Measurements from ENCODE around the gene FIGN.

The FIGN gene

DNA sequence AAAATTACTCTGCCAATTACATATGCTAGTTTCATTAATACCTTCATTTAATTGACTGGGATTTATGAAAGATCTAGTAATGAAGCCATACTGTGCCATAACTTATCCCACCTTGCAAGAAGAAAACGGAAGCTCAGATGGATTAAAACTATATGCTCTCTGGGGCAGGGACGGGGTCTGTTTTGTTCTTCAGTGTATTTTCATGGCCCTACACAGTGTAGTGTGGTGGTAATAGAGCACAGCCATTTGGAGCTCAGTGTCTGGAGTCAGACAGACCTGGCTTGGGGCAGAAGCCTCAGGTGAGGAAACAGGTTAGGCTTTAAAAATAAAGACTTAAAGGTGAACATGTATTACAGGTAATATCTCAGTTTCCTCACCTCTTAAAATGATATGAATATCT is 62.3 kb downstream of the FIGN start:
- TF ChIP-seq TAF1 (IDR thresholded peaks at IDR 0.05; ENCODE audit: borderline replicate concordance, low read depth, low read length) (no peak), POLR2A (IDR thresholded peaks at IDR 0.05; ENCODE audit: low read depth, low read length) (no peak), POLR2AphosphoS5 (IDR thresholded peaks at IDR 0.05; ENCODE audit: low read depth, low read length) (no peak)
- FAIRE-seq = no peak
- DNase-seq (ENCODE audit: insufficient read length) = no peak

DNA sequence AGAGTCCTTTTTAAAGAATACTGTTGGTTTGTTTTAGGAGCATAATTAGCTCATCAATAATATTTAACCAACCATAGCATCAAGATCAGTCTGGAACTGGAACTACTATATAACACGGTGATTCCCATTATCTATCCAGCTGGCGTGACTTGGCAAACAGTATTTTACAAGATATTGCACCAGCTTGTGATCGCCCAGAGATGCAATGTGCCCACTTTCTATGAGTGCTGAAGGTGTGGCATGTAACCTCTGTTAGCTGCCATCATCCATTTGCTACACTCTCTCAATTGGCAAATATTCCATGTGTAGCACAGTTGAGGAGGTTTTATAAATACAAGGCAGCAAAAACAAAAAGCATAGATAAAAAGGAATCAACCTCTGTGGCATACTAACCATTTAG is 64.9 kb downstream of the FIGN start:
- TF ChIP-seq POLR2A (IDR thresholded peaks at IDR 0.05; ENCODE audit: low read depth, low read length) (no peak), POLR2AphosphoS5 (IDR thresholded peaks at IDR 0.05; ENCODE audit: low read depth, low read length) (no peak), TAF1 (IDR thresholded peaks at IDR 0.05; ENCODE audit: borderline replicate concordance, low read depth, low read length) (no peak)
- FAIRE-seq (no peak), DNase-seq (ENCODE audit: insufficient read length) (no peak)

DNA sequence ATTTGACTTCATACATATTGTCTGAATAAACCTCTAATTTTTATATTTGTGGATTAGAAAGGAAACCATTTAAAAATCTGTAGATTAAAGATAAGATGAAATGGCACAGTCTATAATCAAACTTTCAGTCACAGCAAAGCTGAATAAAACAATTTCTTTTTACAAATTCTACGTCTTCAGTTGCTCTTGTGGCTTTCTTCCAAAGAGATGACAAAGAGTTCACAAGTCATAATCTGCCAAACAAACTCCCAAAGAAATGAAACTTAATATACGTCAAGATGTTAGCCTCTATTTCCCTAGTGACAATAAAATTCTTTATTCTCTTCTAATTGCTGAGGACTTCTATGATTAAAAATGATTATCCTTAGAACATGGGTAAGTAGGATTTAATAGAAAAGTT is 66.3 kb downstream of the FIGN start:
- TF ChIP-seq POLR2AphosphoS5 (IDR thresholded peaks at IDR 0.05; ENCODE audit: low read depth, low read length) = no peak
- TF ChIP-seq POLR2A (IDR thresholded peaks at IDR 0.05; ENCODE audit: low read depth, low read length) = no peak
- no peak for TF ChIP-seq TAF1 (IDR thresholded peaks at IDR 0.05; ENCODE audit: borderline replicate concordance, low read depth, low read length)
- DNase-seq (ENCODE audit: insufficient read length) (no peak), FAIRE-seq (no peak)

DNA sequence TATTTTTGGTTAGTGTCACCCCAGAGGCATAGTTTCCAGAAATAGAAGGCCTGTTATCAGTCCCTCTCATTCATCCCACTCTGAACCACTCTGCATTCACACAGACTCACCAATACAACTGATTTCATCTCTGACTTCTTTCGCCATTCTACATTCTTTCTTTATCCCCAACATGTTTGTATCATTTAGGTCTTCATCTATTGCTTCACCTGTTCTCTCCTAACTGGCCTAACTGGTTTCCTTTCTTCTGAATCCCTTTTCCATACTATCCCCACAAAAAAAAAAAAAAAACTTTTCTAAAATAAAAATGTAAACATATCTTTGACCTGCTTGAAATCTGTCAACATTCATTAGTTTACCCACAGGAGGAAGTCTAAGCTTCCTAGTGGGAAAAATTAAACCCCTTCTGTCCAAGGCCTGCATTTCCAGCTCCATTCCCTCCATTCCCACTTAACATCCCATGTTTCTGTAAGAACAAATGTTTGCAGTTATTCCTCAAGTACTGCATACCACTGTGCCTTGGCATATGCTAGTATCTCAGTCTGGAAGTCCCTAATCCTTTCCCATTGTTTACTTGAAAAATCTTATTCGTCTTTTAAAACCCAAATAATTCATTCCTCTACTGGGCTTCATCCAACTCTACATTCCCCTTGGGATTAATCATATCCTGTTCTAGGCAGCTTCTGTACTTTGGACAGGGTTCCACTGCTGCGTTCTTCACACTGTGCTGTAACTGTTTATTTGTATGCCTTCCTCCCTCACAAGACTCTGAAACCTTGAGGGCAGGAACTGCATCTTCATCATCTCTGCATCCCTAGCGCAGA is 68.5 kb downstream of the FIGN start:
- FAIRE-seq (no peak), DNase-seq (ENCODE audit: insufficient read length) (no peak)
- TF ChIP-seq POLR2A (IDR thresholded peaks at IDR 0.05; ENCODE audit: low read depth, low read length) (no peak), TAF1 (IDR thresholded peaks at IDR 0.05; ENCODE audit: borderline replicate concordance, low read depth, low read length) (no peak), POLR2AphosphoS5 (IDR thresholded peaks at IDR 0.05; ENCODE audit: low read depth, low read length) (no peak)

DNA sequence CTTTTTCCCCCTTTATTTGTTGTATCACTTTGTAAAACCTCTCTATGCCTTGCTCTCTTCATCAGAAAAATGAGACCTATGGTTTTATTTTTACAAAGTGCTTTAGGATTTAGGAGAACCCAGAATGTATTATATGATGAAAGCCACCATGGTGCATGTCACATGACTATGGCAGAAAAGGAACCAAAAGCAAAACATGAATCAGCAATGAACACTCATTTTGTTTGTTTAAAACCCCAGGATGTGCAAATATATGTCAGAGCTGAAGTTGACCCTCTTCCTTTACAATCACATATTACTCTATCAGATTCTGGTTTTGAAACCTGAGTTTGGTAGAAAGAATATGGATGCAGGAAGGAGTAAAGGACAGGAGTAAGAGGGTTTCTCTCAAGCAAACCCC is 70.0 kb downstream of the FIGN start:
- TF ChIP-seq POLR2A (IDR thresholded peaks at IDR 0.05; ENCODE audit: low read depth, low read length) (no peak), POLR2AphosphoS5 (IDR thresholded peaks at IDR 0.05; ENCODE audit: low read depth, low read length) (no peak), TAF1 (IDR thresholded peaks at IDR 0.05; ENCODE audit: borderline replicate concordance, low read depth, low read length) (no peak)
- no peak for FAIRE-seq
- no peak for DNase-seq (ENCODE audit: insufficient read length)

DNA sequence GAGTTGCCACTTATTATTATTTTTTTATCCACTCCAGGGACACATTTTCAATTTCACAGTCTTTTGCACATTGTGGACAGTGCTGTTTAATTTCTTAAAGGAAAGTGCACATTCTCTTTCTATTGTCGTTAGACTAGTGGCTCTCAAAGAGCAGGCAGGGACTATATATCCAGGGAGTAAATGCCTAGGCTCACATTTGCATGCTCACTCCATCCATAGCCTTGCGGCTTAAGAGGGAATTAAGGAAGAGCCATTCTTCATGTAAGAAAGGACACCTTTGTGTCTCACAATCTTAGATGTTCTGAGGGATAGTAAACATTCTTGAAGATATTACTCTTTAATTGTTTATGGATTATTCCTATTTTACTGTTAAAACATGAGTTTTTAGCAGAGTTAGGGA is 70.8 kb downstream of the FIGN start:
- FAIRE-seq (no peak), DNase-seq (ENCODE audit: insufficient read length) (no peak)
- TF ChIP-seq POLR2AphosphoS5 (IDR thresholded peaks at IDR 0.05; ENCODE audit: low read depth, low read length) (no peak), TAF1 (IDR thresholded peaks at IDR 0.05; ENCODE audit: borderline replicate concordance, low read depth, low read length) (no peak), POLR2A (IDR thresholded peaks at IDR 0.05; ENCODE audit: low read depth, low read length) (no peak)

DNA sequence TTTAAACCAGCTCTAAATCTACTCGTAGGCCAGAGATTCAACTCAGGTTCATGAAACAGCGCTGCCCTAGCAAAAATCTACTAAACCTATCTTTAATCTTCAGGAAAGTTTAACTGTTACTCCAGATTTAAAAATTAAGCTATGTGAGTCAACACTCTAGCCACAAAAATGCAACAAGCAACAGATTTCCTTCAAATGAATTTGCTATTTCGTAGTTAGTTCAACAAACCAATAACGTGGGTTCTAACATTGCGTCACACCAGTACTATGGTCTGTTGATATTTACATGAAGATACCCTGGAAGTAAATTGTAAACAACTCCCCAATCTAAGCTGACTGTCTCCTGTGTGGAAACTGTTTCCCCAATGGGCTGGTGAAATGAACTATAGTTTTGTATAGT is 71.2 kb downstream of the FIGN start:
- no peak for TF ChIP-seq TAF1 (IDR thresholded peaks at IDR 0.05; ENCODE audit: borderline replicate concordance, low read depth, low read length)
- no peak for TF ChIP-seq POLR2A (IDR thresholded peaks at IDR 0.05; ENCODE audit: low read depth, low read length)
- no peak for TF ChIP-seq POLR2AphosphoS5 (IDR thresholded peaks at IDR 0.05; ENCODE audit: low read depth, low read length)
- no peak for FAIRE-seq
- no peak for DNase-seq (ENCODE audit: insufficient read length)

DNA sequence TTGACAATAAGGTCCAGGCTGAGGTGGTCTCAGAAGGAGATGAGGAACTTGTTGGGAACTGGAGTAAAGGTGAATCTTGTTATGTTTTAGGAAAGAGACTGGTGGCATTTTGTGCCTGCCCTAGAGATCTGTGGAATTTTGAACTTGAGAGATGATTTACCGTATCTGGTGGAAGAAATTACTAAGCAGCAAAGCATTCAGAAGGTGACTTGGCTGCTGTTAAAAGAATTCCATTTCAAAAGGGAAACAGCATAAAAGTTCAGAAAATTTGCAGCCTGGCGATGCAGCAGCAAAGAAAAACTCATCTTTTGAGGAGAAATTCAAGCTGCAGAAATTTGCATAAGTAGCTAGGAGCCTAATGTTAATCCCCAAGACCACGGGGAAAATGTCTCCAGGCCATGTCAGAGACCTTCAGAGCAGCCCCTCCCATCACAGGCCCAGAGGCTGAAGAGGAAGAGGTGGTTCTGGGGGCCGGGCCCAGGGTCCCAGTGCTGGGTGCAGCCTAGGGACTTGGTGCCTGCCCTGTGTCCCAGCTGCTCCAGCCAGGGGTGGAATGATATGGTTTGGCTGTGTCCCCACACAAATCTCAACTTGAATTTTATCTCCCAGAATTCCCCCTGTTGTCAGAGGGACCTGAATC is 73.5 kb downstream of the FIGN start:
- TF ChIP-seq TAF1 (IDR thresholded peaks at IDR 0.05; ENCODE audit: borderline replicate concordance, low read depth, low read length) = no peak
- no peak for TF ChIP-seq POLR2AphosphoS5 (IDR thresholded peaks at IDR 0.05; ENCODE audit: low read depth, low read length)
- no peak for TF ChIP-seq POLR2A (IDR thresholded peaks at IDR 0.05; ENCODE audit: low read depth, low read length)
- no peak for FAIRE-seq
- DNase-seq (ENCODE audit: insufficient read length) = no peak

DNA sequence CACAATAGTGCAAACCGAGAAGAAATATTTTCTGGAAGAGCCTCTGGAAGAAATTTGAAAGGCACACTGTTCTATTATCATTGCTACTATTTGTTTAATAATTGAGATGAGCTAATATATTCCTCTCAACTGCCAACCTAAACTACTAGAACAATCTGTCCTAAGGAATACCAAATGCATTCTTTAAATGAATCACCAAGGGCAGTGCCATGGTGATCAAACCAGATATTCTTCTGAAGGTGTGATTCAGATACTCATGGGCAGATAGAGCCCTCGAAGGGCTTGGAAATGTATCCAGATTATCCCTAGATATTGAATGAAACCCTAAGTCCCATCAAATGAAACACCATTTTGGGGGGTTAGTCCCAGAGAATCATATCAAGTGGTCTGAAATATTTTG is 76.6 kb downstream of the FIGN start:
- TF ChIP-seq TAF1 (IDR thresholded peaks at IDR 0.05; ENCODE audit: borderline replicate concordance, low read depth, low read length) = no peak
- TF ChIP-seq POLR2A (IDR thresholded peaks at IDR 0.05; ENCODE audit: low read depth, low read length) = no peak
- FAIRE-seq (no peak), DNase-seq (ENCODE audit: insufficient read length) (no peak)

DNA sequence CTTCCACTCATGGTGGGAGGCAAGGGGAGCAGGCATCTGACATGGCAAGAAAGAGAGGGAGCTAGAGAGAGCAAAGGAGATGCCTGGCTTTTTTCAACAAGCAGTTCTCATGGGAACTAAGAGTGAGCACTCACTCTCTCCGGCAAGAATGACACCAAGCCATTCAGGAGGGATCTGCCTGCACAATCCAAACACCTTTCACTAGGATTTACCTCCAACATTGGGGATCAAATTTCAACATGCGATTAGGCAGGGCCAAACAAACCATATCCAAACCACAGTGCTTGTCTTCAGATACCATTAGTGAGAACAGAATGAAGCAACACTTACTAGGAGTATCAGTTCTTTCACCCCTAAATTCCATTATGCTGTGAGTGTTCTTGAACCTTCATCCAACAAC is 77.3 kb downstream of the FIGN start:
- no peak for DNase-seq (ENCODE audit: insufficient read length)
- TF ChIP-seq POLR2AphosphoS5 (IDR thresholded peaks at IDR 0.05; ENCODE audit: low read depth, low read length) (no peak), TAF1 (IDR thresholded peaks at IDR 0.05; ENCODE audit: borderline replicate concordance, low read depth, low read length) (no peak), POLR2A (IDR thresholded peaks at IDR 0.05; ENCODE audit: low read depth, low read length) (no peak)
- no peak for FAIRE-seq

DNA sequence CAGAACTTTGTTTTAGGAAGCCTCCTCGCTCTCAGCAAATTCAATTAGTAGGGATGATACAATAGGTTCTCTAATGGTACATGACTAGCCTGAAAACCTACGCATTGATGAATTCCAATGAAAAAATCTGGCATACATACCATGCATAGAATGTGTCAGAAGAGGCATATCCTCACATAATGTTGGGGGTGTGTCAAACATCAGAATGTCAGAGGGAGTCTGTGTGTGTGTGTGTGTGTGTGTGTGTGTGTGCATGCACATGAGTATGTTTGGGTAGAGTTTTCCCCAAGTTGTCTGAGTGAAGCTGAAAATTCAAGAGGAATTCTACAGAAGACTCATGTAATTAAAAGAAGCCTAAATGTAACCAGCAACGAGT is 78.5 kb downstream of the FIGN start:
- TF ChIP-seq POLR2A (IDR thresholded peaks at IDR 0.05; ENCODE audit: low read depth, low read length) = no peak
- no peak for TF ChIP-seq POLR2AphosphoS5 (IDR thresholded peaks at IDR 0.05; ENCODE audit: low read depth, low read length)
- TF ChIP-seq TAF1 (IDR thresholded peaks at IDR 0.05; ENCODE audit: borderline replicate concordance, low read depth, low read length) = no peak
- DNase-seq (ENCODE audit: insufficient read length) = no peak
- no peak for FAIRE-seq

DNA sequence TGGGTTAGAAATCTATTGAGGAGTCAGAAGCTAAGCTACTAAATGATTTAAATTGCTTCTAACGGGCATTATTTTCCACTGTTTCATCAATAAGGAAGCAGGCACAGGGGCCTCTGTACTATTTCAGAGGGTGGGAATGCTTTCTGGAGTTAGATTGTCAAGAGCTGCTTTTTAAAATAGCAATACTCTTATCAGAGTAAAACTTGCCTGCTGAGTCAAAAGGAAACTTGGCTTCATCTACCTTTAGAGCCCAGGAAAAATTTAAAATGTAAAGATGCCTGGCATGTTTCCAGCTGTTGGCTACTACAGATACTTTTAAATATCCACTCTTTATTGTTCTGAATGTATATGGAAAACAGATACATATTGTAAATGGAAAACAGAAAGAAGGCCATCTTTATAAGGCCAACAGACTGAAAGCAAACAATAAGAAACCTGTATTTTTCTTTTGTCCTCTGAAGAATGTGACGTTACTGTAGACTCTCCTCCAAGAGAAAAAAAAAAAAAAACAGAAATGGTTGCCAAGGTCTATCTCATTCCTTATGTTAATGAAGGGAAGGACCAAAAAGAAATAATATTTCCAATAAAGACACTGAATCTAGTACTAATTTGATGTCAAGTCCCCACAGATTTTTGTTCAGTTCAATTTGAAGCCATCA is 79.1 kb downstream of the FIGN start:
- FAIRE-seq = no peak
- TF ChIP-seq TAF1 (IDR thresholded peaks at IDR 0.05; ENCODE audit: borderline replicate concordance, low read depth, low read length) = no peak
- no peak for TF ChIP-seq POLR2AphosphoS5 (IDR thresholded peaks at IDR 0.05; ENCODE audit: low read depth, low read length)
- no peak for TF ChIP-seq POLR2A (IDR thresholded peaks at IDR 0.05; ENCODE audit: low read depth, low read length)

More for the DNA sequence above, 79.1 kb downstream of the FIGN start:
- DNase-seq (ENCODE audit: insufficient read length) = no peak

All from GM12892 (cell line).